GM18507 (cell line): Measurements from ENCODE around the gene ANP32B.
"Not testable (repeated sequence)": the region's sequence is repeated elsewhere in the genome, so short reads cannot be mapped to it uniquely, and the experiment has no call there.

Experiments
- DNase-seq: peaks from one replicate; pipeline ENCODE4 v3.0.0; 2011; ENCODE audit warnings: low read depth; ENCODE audit not compliant: insufficient read length; ENCODE audit errors: extremely low spot score
- FAIRE-seq: peaks from 2 replicates; lab custom pipeline; 2011; peaks lifted over from hg19 to GRCh38; lab: Jason Lieb, UNC

ANP32B gene

GRCh38 chr9:97982683-97983588 lies at the start of gene ANP32B:
Gene ANP32B, plus strand, starts transcription at chr9:97983341. Its CDS starts 215 bp downstream, at chr9:97983556.
- FAIRE-seq: peak; percentile 92
- peak; percentile 75 for DNase-seq

GRCh38 chr9:97934321-97935115 lies 48.6 kb upstream of the ANP32B start:
- DNase-seq: no peak
- FAIRE-seq: no peak

- FAIRE-seq (no peak), DNase-seq (no peak)
Observed at GRCh38 chr9:97935276-97935675, 47.9 kb upstream of the ANP32B start.

- DNase-seq: no peak
- FAIRE-seq: no peak
Observed at GRCh38 chr9:97936998-97937397, 46.1 kb upstream of the ANP32B start.

GRCh38 chr9:97938081-97938644 lies 45.0 kb upstream of the ANP32B start, which contains the start of gene HEMGN:
Gene HEMGN, minus strand, starts transcription at chr9:97938172. Its CDS starts 36 bp downstream, at chr9:97938136.
- FAIRE-seq: no peak
- DNase-seq: no peak

GRCh38 chr9:97940233-97940632 lies 42.9 kb upstream of the ANP32B start:
- no peak for DNase-seq
- FAIRE-seq: no peak

GRCh38 chr9:97940741-97941140 lies 42.4 kb upstream of the ANP32B start:
- no peak for DNase-seq
- no peak for FAIRE-seq

- FAIRE-seq: no peak
- DNase-seq: no peak
Observed at GRCh38 chr9:97941323-97941722, 41.8 kb upstream of the ANP32B start.

- FAIRE-seq (no peak), DNase-seq (no peak)
Observed at GRCh38 chr9:97943308-97943855, 39.8 kb upstream of the ANP32B start.

GRCh38 chr9:97944612-97945011 lies 38.5 kb upstream of the ANP32B start:
- FAIRE-seq: no peak
- DNase-seq: no peak

- FAIRE-seq, DNase-seq: not testable (repeated sequence)
Observed at GRCh38 chr9:97945470-97945869, 37.7 kb upstream of the ANP32B start.

- not testable (repeated sequence) for FAIRE-seq, DNase-seq
Observed at GRCh38 chr9:97947094-97947493, 36.0 kb upstream of the ANP32B start.

- FAIRE-seq, DNase-seq: not testable (repeated sequence)
Observed at GRCh38 chr9:97950873-97951272, 32.3 kb upstream of the ANP32B start.

- peak; percentile 77 for FAIRE-seq
Observed at GRCh38 chr9:97954550-97954989, 28.6 kb upstream of the ANP32B start.

GRCh38 chr9:97956331-97956730 lies 26.8 kb upstream of the ANP32B start:
- DNase-seq: no peak
- FAIRE-seq: no peak

More at GRCh38 chr9:97954550-97954989, 28.6 kb upstream of the ANP32B start:
- DNase-seq: peak; percentile 39

- no peak for DNase-seq
- no peak for FAIRE-seq
Observed at GRCh38 chr9:97958812-97959511, 24.2 kb upstream of the ANP32B start.

- no peak for FAIRE-seq
- no peak for DNase-seq
Observed at GRCh38 chr9:97959585-97959984, 23.6 kb upstream of the ANP32B start.

GRCh38 chr9:97960678-97961328 lies 22.3 kb upstream of the ANP32B start:
- not testable (repeated sequence) for FAIRE-seq, DNase-seq
